DND-41 (cell line): ENCODE measurements around the gene IFIT1B.
"Not testable (repeated sequence)": the region's sequence is repeated elsewhere in the genome, so short reads cannot be mapped to it uniquely, and the experiment has no call there.

Experiments used
- EZH2 ChIP-seq: IDR thresholded peaks from 3 replicates; pipeline ENCODE4 v1.6.1; 2012; ENCODE audit warnings: borderline replicate concordance, low read depth, mild to moderate bottlenecking, moderate library complexity, low read length, inconsistent platforms; ENCODE audit not compliant: severe bottlenecking
- TF ChIP-seq, protein P1 (sequence below): IDR thresholded peaks from 2 replicates; pipeline ENCODE4 v1.5.1; 2012; ENCODE audit warnings: borderline replicate concordance, low read length, moderate library complexity, mild to moderate bottlenecking; ENCODE audit not compliant: poor library complexity, severe bottlenecking; ENCODE audit errors: extremely low read depth

DNA sequence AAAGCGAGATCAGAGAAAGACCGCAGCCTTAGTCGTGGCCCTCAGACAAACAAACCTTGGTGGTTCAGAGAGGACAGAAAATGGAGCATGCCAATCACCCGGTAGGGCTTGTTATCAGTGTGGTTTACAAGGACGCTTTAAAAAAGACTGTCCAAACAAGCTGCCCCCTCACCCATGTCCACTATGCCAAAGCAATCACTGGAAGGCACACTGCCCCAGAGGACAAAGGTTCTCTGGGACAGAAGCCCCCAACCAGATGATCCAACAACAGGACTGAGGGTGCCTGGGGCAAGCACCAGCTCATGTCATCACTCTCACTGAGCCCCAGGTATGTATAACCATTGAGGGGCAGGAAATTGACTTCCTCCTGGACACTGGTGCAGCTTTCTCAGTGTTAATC, 31.4 kb downstream of the IFIT1B start:
- not testable (repeated sequence) for TF ChIP-seq EZH2
- TF ChIP-seq, protein P1, sequence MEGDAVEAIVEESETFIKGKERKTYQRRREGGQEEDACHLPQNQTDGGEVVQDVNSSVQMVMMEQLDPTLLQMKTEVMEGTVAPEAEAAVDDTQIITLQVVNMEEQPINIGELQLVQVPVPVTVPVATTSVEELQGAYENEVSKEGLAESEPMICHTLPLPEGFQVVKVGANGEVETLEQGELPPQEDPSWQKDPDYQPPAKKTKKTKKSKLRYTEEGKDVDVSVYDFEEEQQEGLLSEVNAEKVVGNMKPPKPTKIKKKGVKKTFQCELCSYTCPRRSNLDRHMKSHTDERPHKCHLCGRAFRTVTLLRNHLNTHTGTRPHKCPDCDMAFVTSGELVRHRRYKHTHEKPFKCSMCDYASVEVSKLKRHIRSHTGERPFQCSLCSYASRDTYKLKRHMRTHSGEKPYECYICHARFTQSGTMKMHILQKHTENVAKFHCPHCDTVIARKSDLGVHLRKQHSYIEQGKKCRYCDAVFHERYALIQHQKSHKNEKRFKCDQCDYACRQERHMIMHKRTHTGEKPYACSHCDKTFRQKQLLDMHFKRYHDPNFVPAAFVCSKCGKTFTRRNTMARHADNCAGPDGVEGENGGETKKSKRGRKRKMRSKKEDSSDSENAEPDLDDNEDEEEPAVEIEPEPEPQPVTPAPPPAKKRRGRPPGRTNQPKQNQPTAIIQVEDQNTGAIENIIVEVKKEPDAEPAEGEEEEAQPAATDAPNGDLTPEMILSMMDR, result not testable (repeated sequence)
